Subcutaneous adipose tissue (tissue), 4 donors: ENCODE results near the gene SYNE1. TPM values are rescaled to one million over a fixed set of nuclear protein-coding genes. Genes with fewer than 3 reads are reported as not detected.

Experiments
- CTCF ChIP-seq: fragments of 450-650 bp; IDR thresholded peaks from one replicate; pipeline ENCODE4 v1.5.1; 2016; ENCODE audit warnings: low read depth, mild to moderate bottlenecking, control low read depth, antibody characterized with exemption, moderate library complexity
- total RNA-seq, 4 donors: library from RNA; depleted of rRNA; stranded (reverse); fragments of >200 nt; gene quantifications; one replicate each; pipeline ENCODE4 v1.1.0, GENCODE V29; 2016

SYNE1 gene
- total RNA-seq, 4 donors from 2014 or later, result 85.5 to 173 (median 111) TPM

GRCh38 chr6:152402791-152403190, 234.4 kb downstream of the SYNE1 start:
- no peak for TF ChIP-seq CTCF

GRCh38 chr6:152401978-152402377, 235.2 kb downstream of the SYNE1 start:
- no peak for TF ChIP-seq CTCF

GRCh38 chr6:152399399-152399798, 237.8 kb downstream of the SYNE1 start:
- TF ChIP-seq CTCF, result no peak

GRCh38 chr6:152398993-152399392, 238.2 kb downstream of the SYNE1 start:
- TF ChIP-seq CTCF, result no peak

GRCh38 chr6:152398316-152398715, 238.8 kb downstream of the SYNE1 start:
- TF ChIP-seq CTCF, result no peak

GRCh38 chr6:152394303-152394702, 242.9 kb downstream of the SYNE1 start:
- no peak for TF ChIP-seq CTCF

GRCh38 chr6:152391179-152391880, 245.8 kb downstream of the SYNE1 start:
- no peak for TF ChIP-seq CTCF
